GM21825 (cell line): Measurements from ENCODE around the gene LILRA5.
"Not testable (repeated sequence)": the region's sequence is repeated elsewhere in the genome, so short reads cannot be mapped to it uniquely, and the experiment has no call there.

Experiments used
- ATAC-seq: cut with Tn5 transposase; IDR thresholded peaks from one replicate; pipeline ENCODE4 v1.9.1; 2021; ENCODE audit warnings: mild to moderate bottlenecking, moderate library complexity; ENCODE audit not compliant: unreplicated experiment

The LILRA5 gene

DNA sequence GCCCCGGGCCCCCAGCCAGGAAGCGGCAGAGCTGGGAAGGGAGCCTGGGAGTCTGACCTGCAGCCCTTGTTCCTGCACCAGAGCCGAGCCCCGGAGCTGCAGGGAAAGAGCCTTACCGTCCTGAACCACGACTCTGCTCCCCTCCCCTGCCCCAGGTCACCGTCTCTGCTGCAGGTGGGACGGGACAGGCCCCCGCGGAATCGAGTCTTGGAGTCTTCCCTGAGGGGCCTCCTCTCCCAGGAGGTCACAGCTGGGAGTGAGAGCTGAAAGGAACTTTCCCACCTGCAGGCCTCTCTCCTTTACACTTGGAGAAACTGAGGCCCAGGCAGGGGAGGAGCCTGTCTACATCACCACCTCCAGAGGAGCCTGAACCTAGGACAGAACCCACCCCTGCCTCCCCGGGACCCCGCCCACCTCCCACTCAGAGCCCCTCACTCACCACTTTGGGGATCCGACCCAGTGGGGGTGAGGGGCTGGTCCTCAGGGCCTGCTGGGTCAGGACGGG, 35.8 kb downstream of the LILRA5 start:
- ATAC-seq, result not testable (repeated sequence)

DNA sequence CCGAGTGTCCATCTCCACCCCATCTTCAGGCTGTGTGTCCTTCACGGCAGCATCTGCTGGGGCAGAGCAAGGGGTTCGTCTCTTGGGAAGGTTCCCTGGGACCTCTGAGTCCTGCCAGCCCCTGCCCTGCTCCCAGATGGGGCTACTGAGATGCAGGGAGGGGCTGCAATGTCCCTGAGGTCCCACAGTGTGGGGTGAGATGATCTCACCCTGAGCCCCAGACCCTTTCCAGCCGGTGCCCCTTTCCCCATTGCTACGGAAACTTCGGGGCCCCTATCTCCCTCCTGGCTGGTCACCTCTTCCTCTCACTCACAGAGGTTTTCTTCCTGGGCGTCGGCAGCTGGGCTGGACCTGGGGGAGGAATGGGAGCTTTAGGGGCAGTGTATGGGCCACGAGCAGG, 37.0 kb downstream of the LILRA5 start:
- no peak for ATAC-seq

- ATAC-seq, result not testable (repeated sequence)
These were observed 38.5 kb downstream of the LILRA5 start for GRCh38 chr19:54274516-54274915.

DNA sequence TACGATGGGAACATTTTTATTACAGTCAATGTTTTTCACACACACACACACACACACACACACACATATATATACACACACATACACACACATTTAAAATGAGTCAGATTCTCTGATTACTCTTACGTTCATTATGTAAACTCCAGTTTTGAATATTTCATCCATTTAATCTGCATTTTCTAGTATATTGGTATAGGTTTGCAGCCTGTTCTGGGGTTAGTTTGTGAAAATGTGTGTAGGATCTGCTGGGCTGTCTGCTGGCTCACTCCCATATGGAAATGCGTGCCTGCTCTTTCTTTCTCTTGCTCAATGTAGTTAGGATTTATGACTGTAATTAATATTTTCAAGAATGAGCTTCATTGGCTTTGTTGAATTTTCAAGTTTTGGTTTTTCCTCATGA, 39.1 kb downstream of the LILRA5 start:
- no peak for ATAC-seq

- ATAC-seq, result not testable (repeated sequence)
These were observed 40.8 kb downstream of the LILRA5 start for GRCh38 chr19:54272181-54272580.

- ATAC-seq, result not testable (repeated sequence)
These were observed 41.4 kb downstream of the LILRA5 start for GRCh38 chr19:54271587-54271986.

GRCh38 chr19:54271106-54271505, 41.9 kb downstream of the LILRA5 start:
- no peak for ATAC-seq

- ATAC-seq, result no peak
These were observed 44.0 kb downstream of the LILRA5 start for GRCh38 chr19:54268936-54269335.

DNA sequence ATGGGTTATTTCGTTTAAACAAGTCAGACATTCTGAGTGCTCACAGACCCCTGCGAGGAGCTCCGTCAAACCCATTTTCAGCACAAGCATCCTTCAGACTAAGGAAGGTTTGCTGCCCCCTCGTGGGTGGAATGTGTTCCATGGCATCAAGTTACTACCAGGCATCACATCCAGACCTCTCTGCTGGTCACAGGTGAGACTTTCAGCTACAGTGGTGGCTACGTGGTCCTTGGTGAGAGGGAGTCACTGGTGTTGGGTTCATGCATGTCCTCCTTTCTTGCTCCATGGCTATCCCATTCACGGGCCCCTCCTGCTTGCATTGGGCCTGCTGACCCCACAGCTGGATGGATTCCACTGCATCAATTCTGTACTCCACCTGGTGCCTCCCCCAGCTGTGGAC, 46.8 kb downstream of the LILRA5 start:
- ATAC-seq, result no peak

DNA sequence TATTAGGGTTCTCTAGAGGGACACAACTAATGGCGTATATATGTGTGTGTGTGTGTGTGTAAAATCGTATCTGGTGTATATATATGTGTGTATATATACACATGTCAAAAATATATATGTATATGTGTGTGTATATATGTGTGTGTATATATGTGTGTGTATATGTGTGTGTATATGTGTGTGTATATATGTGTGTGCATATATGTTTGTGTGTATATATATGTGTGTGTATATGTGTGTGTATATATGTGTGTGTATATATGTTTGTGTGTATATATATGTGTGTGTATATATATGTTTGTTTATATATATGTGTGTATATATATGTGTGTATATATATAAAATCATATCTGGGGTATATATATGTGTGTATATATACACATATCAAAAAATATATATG, 50.5 kb downstream of the LILRA5 start:
- no peak for ATAC-seq

- no peak for ATAC-seq
These were observed 50.9 kb downstream of the LILRA5 start for GRCh38 chr19:54262066-54262465.

DNA sequence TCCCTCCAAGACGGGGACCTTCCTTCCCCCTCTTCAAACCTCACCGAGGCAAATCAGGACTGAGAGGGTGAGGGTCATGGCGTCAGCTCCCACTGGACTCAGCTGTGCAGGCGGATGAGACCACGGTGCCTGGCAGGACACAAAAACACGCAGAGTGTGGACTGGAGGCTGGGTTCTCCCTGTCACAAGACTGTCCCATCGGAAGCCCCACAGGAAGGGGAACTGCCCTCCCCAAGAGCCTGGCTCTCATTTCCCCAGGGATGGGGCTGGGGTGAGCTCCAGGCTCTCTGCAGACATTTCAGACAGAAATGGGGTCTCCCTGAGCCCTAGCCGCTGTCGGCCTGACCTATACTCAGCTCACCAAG, 55.9 kb downstream of the LILRA5 start, which contains the start of gene LILRB5:
LILRB5 (minus strand) TSS at position 158 of the 365 bp plus-strand sequence; CDS start at position 78, 80 bp downstream.
- no peak for ATAC-seq
